HG02981 (cell line): ENCODE measurements around the gene IGFL1.
"Not testable (repeated sequence)": the region's sequence is repeated elsewhere in the genome, so short reads cannot be mapped to it uniquely, and the experiment has no call there.

ENCODE experiments used
- ATAC-seq: cut with Tn5 transposase; IDR thresholded peaks from one replicate; pipeline ENCODE4 v1.9.1; 2021; ENCODE audit warnings: mild to moderate bottlenecking, moderate library complexity; ENCODE audit not compliant: unreplicated experiment

The IGFL1 gene

GRCh38 chr19:46264801-46265200 lies 35.3 kb downstream of the IGFL1 start:
- ATAC-seq: not testable (repeated sequence)

DNA sequence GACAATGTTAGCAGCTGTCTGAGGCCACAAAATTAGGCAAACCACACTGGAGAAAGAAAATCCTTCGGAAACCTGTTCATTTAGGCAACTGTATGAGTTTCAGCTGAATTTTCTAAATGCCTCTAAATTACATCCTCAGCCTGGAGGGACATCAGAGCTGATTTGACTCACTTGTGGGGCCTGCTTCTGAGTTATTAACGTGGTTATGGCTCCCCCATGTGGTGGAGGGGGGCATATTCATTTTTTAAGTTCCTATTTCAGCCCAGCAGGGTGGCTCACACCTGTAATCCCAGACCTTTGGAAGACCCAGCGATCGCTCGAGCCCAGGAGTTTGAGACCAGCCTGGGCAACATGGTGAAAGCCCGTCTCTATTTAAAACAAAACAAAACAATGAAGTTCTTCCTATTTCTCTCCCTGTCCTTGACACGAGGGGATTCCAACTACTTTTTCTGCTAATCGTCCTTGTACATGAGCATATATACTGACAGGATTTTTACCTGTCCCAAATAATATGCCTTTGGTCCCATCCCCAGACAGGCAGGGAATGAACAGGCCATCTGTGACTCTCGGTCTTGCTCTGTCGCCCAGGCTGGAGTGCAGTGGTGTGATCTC lies 35.8 kb downstream of the IGFL1 start:
- ATAC-seq: no peak

DNA sequence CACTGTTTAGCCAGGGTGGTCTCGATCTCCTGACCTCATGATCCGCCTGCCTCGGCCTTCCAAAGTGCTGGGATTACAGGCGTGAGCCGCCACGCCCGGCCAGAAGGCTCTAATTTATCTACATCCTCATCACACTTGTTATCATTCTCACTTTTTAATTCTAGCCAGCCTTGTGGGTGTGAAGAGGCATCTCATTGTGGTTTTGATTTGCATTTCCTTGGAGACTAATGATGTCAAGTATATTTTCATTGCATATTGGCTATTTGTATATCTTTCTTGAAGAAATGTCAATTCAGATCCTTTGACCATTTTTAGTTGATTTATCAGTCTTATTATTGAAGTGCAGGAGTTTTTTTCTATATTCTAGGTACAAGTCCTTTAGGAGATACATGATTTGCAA lies 39.6 kb downstream of the IGFL1 start:
- ATAC-seq: no peak

DNA sequence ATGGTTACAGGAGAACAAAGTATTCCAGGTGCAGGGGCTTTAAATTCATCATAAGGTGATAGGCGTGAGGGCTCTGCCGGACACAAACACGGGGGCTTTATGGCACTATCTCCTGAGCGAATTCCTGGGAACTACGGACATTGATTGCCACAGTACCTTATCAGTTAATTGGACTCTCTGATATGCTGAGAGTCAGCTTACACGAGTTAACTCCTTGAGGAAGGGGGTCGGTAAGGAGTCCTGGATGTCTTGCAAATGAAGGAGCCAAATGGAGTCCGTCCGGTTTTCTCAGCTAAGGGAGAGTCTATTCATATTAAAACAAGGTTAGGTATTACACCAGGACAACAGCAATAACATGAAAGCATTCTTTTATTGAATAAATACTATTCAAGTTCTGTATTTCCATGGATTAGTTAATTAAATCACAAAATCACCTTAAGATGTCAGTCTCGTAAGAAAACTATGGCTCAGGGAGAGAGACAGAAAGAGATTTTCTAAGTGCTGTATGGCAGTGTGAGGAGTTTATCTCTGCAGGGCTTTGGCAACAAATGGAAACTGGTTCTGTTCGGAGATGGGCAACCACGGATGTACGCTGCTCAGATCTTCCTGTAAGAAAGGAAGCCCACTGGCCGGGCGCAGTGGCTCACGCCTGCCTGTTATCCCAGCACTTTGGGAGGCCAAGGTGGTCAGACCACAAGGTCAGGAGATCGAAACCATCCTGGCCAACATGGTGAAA lies 41.1 kb downstream of the IGFL1 start:
- ATAC-seq: no peak

GRCh38 chr19:46271481-46272197 lies 42.1 kb downstream of the IGFL1 start:
- no peak for ATAC-seq

DNA sequence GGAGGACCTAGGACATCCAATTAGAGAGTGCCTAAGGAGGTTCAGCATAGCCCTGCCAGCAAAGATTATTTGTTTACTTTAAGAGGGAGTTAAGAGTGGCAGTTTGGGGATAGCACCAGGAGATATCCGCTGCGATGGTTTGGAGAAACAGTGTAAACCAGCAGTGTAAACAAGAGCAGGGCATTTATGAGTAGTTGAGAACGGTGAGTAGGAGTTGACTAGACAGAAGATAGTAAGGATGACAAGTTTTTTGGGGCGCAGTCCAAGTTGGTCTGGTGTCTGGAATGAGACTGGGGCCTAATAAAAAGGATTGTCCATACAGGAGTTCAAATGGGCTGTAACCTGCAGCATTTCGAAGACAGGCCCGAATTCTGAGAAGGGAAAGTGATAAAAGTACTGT lies 44.4 kb downstream of the IGFL1 start:
- ATAC-seq: not testable (repeated sequence)

DNA sequence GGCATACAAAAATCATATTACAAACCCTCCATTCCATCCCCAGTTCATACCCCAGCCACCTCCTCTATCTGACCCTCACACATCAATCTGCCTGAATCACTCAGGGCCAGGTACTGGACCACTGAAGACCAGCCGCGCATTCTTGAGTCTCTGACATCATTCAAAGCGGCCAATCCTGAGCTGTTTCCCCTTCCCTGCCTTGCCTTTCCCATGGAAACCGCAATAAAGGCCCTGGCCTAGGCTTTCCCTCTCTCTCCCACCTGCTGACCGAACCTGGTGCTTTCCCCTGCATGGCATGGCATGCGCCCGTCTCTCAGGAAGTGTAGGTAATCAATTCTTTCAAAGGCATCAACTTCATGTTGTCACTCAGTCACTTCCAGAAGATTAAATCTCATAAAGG lies 49.6 kb downstream of the IGFL1 start:
- no peak for ATAC-seq
